Measurements from ENCODE around the gene SDF2L1.
"Not testable (repeated sequence)": the region's sequence is repeated elsewhere in the genome, so short reads cannot be mapped to it uniquely, and the experiment has no call there.

SDF2L1 gene

DNA sequence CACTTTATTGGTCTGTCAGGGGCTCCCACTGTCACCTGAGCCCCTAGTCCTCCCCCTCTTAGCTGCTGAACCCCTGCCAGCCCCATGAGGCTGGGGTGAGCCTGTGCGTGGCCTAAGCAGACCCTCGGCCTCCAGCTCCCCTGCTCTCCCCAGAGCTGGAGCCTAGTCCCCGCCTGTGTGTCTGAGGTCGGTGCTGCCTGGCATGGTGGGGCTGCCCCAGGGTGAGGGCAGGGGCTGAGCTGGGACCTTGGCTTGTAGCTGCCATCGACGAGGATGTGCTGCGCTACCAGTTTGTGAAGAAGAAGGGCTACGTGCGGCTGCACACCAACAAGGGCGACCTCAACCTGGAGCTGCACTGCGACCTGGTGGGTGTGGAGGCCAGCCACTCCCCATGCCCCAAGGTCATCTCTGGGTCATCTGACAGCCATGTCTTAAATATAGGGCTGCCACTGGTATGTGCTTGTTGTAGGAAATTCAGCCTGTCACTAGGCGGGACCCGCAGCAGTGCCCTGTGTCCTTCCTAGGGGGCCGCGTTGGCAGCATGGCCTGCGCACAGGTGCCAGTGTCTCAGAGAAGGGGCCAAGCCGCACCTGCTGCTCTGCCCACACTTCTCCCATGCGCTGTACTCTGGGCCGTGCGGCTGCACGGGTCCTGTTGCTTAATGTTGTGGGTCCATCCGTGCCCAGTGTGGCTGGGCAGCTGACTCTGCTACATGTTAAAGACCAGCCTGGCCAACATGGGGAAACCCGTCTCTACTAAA is 44.7 kb downstream of the SDF2L1 start:
- no peak for DNase-seq (ENCODE audit: low spot score)

DNA sequence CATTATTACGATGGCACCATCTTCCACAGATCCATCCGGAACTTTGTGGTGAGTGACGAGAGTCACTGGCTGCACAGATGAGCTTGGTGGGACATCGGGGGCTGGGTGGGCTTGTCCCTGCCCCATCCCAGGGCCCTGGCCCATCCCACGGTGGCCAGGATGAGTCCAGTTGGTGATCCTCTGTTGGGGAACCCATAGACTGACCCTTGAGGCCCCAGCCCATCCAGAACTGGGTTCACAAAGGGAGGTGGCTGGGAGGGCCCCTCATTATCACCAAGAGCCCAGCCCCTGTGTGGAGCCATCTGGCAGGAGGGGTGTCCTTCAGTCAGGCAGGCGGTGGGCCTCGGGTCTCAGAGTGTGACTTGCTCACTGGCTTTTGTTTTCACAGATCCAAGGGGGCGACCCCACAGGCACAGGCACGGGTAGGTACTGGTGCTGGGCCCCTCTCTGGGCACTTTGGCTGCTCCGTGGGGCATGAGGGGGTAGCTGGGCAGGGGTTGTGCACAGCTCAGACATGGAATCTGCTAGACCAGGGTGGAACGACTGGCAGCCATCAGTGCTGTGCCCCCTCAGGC is 45.7 kb downstream of the SDF2L1 start:
- DNase-seq (ENCODE audit: low spot score): no peak

DNA sequence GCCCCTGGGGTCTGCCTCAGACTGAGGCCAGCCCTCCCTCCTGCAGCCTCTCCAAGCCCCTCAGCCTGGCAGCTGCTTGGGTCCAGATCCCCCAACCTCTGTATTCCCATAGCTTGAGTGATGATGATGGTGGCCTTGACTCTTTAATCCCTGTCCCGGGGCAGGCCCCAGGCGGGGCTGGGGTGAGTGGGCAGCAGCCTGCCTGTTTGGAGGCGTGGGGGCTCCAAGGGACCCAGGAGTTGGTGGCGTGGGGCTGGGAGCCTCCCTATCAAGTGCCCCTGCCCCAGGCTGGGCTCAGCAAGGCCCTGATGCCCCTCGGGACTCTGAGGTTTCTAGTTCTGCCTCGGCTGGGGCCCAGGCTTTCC is 46.2 kb downstream of the SDF2L1 start:
- no peak for DNase-seq (ENCODE audit: low spot score)

DNA sequence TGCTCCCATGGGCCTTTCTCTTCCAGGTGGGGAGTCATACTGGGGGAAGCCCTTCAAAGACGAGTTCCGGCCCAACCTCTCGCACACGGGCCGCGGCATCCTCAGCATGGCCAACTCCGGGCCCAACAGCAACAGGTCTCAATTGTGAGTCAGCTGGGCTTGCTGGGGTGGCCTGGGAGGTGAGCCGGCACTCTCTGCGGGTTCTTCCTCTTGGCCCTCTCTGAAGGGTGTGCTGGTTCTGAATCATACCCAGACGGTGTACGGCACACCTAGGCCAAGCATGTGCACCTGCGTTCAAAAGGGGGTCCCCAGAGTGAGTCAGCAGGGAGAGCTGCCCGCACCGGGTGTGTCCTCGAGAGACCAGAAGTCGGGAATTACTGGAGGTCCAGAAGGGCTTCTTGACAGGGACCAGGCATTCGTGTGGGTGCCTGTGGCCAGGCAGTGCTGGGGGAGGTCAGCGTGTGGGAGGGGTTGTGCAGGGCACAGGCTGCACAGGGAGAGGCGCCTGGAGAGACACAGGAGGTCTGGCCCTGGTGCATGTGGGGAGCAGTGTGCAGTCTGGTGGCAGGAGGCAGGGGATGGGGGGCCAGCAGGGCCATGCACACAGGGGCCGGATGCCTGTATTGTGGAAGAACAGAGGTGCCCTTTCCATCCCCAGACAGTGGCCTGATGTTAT is 46.7 kb downstream of the SDF2L1 start:
- DNase-seq (ENCODE audit: low spot score): no peak

DNA sequence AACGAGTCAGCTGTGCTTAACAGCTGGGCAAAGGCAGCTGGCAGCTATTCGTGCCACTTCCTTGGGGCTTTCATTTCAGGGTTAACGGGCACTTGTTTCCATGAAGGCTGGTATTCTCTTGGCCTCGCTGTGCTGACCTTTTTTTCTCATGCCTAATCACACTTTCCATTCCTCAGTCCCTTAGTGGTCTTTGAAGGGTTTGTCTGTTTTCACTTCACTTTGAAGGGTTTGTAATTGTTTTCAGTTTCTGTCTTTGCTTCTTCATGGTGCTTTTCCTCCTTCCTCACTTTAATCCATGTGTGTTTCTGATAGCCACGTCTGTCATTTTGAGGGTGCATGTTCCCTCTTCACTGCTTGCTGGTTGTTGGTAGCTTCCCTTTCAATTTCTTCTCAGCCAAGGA is 48.3 kb downstream of the SDF2L1 start:
- DNase-seq (ENCODE audit: low spot score): no peak

DNA sequence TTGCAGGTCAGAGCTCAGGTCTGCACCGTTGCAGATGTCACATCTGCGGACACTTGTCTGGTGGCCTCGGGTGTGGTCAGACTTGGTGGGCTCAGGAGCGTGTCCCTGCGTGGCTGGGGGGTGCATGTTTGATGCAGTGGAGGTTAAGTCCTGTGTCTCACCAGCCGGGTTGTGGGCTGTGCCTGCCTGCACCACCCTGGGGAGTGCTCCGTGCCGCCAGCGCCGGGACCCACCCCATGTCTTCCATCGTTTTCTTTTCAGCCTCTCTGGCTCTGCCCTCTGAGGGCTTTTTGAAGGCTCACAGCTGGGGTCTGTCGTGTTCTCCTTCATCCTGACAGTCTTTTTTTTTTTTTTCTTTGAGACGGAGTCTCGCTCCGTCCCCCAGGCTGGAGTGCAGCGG is 49.7 kb downstream of the SDF2L1 start:
- no peak for DNase-seq (ENCODE audit: low spot score)

DNA sequence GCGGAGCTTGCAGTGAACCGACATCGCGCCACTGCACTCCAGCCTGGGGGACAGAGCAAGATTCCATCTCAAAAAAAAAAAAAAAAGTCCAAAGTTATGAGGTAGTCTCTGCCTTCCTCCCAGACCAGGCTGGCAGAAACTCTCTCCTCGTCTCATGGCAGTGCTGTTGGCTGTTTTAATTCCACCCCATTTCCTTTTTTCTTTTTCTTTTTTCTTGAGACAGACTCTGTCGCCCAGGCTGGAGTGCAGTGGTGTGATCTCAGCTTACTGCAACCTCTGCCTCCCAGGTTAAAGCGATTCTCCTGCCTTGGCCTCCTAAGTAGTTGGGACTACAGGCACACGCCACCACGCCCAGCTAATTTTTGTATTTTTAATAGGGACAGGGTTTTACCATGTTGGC is 50.8 kb downstream of the SDF2L1 start:
- not testable (repeated sequence) for DNase-seq (ENCODE audit: low spot score)

DNA sequence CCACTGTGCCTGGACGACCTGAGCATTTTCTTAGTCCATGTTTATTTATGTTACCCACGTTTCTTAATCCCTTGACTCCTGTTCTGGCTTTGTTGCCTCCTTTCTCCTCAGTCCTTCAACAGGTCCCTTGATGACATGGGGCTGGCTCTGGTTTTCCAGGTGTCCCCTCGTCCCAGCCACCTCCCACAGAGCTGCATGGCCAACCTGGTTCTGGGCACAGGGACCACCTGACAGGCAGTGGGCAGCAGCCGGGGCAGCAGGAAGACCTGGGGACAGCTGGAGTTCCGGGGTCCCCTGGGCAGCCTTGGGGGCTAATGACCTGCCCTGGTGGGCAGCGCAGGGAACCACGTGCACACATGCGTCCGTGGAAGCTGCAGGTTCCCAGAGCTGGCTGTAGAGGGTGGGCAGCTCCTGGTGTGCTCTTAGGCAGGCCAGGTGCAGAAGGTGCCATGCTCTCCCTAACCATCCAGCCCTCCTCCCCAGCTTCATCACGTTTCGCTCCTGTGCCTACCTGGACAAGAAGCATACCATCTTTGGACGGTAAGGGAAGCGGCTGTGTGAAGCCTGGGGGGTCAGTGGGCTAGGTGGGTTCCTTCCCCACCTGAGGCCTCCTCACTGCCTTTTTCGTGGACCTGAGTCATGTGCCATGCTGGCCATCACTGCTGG is 51.4 kb downstream of the SDF2L1 start:
- DNase-seq (ENCODE audit: low spot score): no peak

Small RNAs within 50 kb of the gene (small RNA-seq; reads per million reads assigned to genes)
- 43.1 to 603 reads per million in 2 experiments for gene MIR301B

Data from SK-N-DZ (cell line).